Measurements from ENCODE around the gene APCDD1L.

Gene APCDD1L

DNA sequence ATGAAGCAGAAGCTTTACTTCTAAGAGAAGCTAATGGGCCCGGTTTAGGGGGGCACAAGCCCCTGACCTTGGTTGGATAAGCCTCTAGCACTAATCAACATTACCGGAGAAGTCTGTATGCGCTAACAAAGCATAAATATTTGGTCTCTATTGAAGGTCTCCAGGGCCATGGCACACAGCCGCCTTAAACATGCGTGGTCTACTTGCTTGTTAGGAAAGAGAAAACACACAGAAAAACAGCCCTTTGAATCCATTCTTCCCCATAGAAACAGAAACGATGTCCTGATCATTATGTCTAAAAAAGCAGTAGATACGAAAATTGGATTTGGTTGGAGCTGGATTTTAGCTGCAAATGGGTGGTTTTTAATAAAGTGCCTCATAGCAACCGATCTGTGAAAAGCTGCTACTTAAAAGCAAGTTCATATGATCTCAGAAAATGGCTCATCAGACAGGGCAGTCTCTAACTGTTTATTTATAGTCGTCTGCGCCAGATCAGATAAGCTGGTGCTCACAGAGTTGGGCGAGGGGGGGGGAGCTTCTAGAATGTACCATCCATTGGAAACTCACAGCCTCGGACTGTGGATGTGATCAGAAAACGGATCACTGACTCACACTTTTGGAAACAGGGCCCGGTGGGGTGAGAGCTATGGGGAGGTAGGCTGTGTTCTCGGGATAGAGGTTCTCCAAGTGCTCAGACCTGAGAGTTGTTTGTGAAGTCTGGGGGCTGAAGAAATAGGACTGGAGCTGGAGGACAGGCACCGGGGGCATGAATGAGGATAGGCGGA, 35.3 kb upstream of the APCDD1L start:
- TF ChIP-seq, protein P1, sequence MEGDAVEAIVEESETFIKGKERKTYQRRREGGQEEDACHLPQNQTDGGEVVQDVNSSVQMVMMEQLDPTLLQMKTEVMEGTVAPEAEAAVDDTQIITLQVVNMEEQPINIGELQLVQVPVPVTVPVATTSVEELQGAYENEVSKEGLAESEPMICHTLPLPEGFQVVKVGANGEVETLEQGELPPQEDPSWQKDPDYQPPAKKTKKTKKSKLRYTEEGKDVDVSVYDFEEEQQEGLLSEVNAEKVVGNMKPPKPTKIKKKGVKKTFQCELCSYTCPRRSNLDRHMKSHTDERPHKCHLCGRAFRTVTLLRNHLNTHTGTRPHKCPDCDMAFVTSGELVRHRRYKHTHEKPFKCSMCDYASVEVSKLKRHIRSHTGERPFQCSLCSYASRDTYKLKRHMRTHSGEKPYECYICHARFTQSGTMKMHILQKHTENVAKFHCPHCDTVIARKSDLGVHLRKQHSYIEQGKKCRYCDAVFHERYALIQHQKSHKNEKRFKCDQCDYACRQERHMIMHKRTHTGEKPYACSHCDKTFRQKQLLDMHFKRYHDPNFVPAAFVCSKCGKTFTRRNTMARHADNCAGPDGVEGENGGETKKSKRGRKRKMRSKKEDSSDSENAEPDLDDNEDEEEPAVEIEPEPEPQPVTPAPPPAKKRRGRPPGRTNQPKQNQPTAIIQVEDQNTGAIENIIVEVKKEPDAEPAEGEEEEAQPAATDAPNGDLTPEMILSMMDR (IDR thresholded peaks at IDR 0.05; ENCODE audit: extremely low read depth, insufficient read depth, missing control alignments) = no peak
- in situ Hi-C loops (cut with MboI; ENCODE audit: low pct_unique_long_range_greater_than_20kb, low sequenced_read_pairs, unreplicated experiment) = no loop called here
- no peak for DNase-seq (ENCODE audit: low spot score)

DNA sequence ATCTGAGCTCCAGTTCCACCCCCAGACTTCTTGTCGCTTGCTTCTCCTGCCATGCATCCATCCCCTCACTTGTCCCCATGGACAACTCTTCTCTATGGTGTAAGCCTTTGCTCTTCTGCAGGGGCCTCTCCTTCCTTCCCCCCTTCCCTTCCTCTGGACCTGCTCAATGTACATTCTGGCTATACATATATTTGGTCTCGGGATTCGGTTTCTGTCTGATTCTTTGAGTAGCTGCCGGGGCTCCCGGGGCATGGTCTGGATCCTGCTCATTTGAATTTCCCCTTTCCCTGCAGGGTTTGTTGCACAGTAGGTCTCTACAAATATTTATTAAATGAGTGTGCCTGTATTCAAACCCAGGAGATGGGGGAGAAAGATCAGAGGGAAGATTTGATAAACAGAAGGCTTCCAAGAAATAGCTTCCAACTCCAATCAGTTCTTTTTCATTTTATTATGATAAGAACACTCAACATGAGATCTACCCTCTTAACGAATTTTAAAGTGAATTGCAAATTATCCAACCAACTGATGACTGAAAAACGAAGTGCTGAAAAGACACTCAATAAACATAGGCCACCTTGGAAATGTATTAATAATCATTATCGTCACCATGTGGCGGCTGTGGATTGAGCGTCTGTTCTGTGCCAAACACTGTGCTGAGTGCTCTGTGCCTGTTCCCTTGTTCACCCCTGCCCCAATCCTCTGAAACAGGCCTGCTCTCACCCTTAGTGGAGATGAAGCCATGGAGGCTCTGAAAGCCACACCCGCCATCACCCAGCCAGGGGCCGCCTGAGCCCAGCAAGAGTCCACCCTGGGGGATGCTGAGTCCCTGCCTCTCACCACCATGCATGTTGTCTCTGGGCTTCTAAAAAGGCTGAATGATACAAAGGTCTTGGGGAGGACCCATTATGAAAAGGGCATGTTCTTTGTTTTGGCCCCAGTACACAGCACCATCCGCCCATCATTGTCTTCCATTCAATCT, 34.3 kb upstream of the APCDD1L start:
- TF ChIP-seq, protein P1 (IDR thresholded peaks at IDR 0.05; ENCODE audit: extremely low read depth, insufficient read depth, missing control alignments) = no peak
- in situ Hi-C loops (cut with MboI; ENCODE audit: low pct_unique_long_range_greater_than_20kb, low sequenced_read_pairs, unreplicated experiment) = no loop called here
- no peak for DNase-seq (ENCODE audit: low spot score)

GRCh38 chr20:58547623-58548475, 32.6 kb upstream of the APCDD1L start:
- TF ChIP-seq, protein P1 (IDR thresholded peaks at IDR 0.05; ENCODE audit: extremely low read depth, insufficient read depth, missing control alignments) = no peak
- no peak for DNase-seq (ENCODE audit: low spot score)
- in situ Hi-C loops (cut with MboI; ENCODE audit: low pct_unique_long_range_greater_than_20kb, low sequenced_read_pairs, unreplicated experiment) = no loop called here

- TF ChIP-seq, protein P1 (IDR thresholded peaks at IDR 0.05; ENCODE audit: extremely low read depth, insufficient read depth, missing control alignments) = no peak
- in situ Hi-C loops (cut with MboI; ENCODE audit: low pct_unique_long_range_greater_than_20kb, low sequenced_read_pairs, unreplicated experiment) = no loop called here
- no peak for DNase-seq (ENCODE audit: low spot score)
Observed at GRCh38 chr20:58546756-58547622, 31.8 kb upstream of the APCDD1L start.

DNA sequence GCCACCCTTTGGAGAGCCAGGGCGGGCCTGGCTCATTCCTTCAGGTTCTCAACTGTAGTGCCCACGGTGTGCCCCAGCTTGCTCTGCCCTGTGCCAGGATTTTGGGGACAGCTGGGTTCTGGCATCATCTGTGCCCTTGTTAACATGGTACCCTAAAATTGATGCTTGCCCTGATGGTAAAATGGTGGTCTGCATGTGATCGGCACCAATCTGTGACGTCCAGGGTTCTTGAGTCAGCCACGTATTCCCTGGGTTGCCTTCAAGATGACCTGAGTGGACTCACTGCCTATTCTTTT, 31.2 kb upstream of the APCDD1L start:
- TF ChIP-seq, protein P1 (IDR thresholded peaks at IDR 0.05; ENCODE audit: extremely low read depth, insufficient read depth, missing control alignments) = no peak
- in situ Hi-C loops (cut with MboI; ENCODE audit: low pct_unique_long_range_greater_than_20kb, low sequenced_read_pairs, unreplicated experiment) = no loop called here
- DNase-seq (ENCODE audit: low spot score) = no peak

Measured in GM13977 (cell line).